ENCODE results near the gene CAMK1.

The CAMK1 gene

DNA sequence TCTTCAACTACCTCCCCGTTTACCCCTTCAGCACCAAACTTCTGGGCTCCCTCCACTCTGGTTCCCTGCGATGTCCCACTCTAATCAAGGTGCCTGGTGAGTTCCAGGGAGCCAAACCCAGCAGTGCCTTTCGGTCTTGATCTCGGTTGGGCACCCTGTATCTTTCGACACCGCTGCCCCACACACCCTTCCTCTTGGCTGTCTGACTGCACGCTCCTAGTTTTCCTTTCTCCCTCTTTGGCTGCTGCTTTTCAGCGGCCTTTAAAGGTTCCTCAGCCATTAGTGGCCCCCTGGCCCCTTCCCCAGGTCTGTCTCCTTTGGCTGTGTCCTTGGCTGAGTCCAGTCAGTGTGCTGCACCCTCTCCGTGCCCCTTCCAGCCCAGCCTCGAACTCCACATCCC, 41.1 kb upstream of the CAMK1 start:
- no peak for DNase-seq (ENCODE audit: low read depth)
- TF ChIP-seq MYC (IDR thresholded peaks at IDR 0.05; ENCODE audit: low read depth, low read length): no peak
- TF ChIP-seq, protein P1, sequence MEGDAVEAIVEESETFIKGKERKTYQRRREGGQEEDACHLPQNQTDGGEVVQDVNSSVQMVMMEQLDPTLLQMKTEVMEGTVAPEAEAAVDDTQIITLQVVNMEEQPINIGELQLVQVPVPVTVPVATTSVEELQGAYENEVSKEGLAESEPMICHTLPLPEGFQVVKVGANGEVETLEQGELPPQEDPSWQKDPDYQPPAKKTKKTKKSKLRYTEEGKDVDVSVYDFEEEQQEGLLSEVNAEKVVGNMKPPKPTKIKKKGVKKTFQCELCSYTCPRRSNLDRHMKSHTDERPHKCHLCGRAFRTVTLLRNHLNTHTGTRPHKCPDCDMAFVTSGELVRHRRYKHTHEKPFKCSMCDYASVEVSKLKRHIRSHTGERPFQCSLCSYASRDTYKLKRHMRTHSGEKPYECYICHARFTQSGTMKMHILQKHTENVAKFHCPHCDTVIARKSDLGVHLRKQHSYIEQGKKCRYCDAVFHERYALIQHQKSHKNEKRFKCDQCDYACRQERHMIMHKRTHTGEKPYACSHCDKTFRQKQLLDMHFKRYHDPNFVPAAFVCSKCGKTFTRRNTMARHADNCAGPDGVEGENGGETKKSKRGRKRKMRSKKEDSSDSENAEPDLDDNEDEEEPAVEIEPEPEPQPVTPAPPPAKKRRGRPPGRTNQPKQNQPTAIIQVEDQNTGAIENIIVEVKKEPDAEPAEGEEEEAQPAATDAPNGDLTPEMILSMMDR (IDR thresholded peaks at IDR 0.05; ENCODE audit: low read depth, low read length): no peak
- TF ChIP-seq, protein P2, sequence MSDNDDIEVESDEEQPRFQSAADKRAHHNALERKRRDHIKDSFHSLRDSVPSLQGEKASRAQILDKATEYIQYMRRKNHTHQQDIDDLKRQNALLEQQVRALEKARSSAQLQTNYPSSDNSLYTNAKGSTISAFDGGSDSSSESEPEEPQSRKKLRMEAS (IDR thresholded peaks at IDR 0.05; ENCODE audit: low read depth, low read length): no peak
- no peak for TF ChIP-seq POLR2A (IDR thresholded peaks at IDR 0.05; ENCODE audit: extremely low read depth, insufficient read length)
- H3K4me3 ChIP-seq (ENCODE audit: low read depth, low read length): no peak overlapping the region

DNA sequence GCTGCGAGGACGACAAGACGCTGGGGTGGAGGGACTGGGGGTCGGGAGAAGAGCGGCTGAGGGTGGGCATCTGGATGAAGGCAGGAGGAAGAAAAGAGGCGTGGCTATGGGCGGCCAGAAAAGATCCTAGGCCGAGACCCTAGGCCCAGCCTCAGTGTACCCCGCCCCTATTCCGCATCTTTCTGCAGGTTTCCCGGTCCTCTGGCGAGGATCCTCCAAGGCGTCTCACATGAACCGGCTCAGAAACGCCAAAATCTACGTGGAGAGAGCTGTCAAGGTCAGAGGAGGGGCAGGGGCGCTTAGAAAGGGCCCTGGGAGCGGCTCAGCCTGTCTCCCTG, 40.7 kb upstream of the CAMK1 start:
- DNase-seq (ENCODE audit: low read depth): no peak
- TF ChIP-seq, protein P1 (IDR thresholded peaks at IDR 0.05; ENCODE audit: low read depth, low read length): no peak
- TF ChIP-seq, protein P2 (IDR thresholded peaks at IDR 0.05; ENCODE audit: low read depth, low read length): no peak
- TF ChIP-seq POLR2A (IDR thresholded peaks at IDR 0.05; ENCODE audit: extremely low read depth, insufficient read length): no peak
- H3K4me3 ChIP-seq (ENCODE audit: low read depth, low read length): no peak overlapping the region

DNA sequence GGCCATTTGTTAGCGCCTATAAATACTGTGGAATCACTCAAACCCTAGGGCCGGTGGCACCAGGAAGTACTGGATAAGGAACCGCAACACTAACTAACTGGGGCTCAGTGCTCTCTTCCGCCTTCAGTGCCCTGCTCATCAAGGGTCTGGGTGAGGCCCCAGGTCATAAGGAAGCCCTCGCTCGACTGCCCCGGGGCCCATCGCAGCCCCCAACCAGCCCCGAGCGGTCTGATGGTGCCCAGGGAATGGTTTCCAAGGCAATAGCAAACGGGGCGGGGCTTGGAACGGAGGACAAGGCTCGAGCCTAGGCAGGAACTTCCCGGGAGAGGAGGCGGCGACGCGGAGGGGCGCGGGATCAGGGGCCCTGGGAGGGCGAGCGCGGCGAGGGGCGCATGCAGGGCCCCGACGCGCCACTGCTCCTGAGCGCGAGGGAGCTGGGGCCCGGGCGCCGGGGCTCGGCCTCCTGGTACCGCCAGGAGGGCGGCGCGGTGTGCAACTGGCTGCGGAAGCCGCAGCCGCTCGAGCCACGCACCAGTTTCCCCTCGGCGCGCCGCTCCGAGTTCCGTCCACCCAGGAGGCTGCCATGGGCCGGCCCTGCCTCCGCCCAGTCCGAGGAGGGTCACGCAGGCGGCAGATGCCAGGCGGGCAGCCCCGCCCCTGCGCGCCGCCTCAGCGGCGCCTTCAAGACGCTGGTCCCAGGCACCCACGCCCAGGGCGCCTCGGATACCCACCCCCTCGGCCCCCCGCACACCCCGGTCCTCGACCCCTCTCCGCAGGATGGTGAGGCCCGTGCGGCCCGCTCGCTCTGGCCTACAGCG, 40.1 kb upstream of the CAMK1 start, which contains the start of gene TTLL3:
TSS of gene TTLL3 (plus strand) at position 648 of the 818 bp plus-strand sequence. CDS start 400 bp downstream, outside the sequence.
- DNase-seq (ENCODE audit: low read depth): peak; percentile 50
- H3K4me3 ChIP-seq (ENCODE audit: low read depth, low read length): no peak within 1 kb of the TSS
- TF ChIP-seq MYC (IDR thresholded peaks at IDR 0.05; ENCODE audit: low read depth, low read length) (no peak), POLR2A (IDR thresholded peaks at IDR 0.05; ENCODE audit: extremely low read depth, insufficient read length) (no peak)
- TF ChIP-seq, protein P2 (IDR thresholded peaks at IDR 0.05; ENCODE audit: low read depth, low read length): no peak
- TF ChIP-seq, protein P1 (IDR thresholded peaks at IDR 0.05; ENCODE audit: low read depth, low read length): no peak

DNA sequence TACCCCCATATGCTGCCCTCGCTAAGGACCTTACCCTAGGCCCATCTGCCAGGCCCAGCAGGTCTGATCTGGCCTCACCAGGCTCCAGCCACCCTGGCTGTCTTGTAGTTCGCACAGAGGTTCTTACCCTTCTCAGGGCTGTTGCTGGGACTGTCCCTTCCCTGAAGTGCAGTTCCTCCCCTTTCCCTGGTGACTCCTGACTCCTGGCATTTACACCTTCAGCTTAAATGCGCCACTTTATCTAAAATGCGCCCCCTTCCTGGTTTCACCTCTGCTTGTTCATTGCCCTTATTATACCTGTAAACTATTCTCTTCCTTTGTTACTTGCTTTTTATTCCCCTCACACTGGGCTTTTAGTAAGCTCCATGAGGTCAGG, 39.5 kb upstream of the CAMK1 start:
- no peak overlapping the region for H3K4me3 ChIP-seq (ENCODE audit: low read depth, low read length)
- TF ChIP-seq POLR2A (IDR thresholded peaks at IDR 0.05; ENCODE audit: extremely low read depth, insufficient read length): no peak
- TF ChIP-seq, protein P2 (IDR thresholded peaks at IDR 0.05; ENCODE audit: low read depth, low read length): no peak
- no peak for DNase-seq (ENCODE audit: low read depth)

DNA sequence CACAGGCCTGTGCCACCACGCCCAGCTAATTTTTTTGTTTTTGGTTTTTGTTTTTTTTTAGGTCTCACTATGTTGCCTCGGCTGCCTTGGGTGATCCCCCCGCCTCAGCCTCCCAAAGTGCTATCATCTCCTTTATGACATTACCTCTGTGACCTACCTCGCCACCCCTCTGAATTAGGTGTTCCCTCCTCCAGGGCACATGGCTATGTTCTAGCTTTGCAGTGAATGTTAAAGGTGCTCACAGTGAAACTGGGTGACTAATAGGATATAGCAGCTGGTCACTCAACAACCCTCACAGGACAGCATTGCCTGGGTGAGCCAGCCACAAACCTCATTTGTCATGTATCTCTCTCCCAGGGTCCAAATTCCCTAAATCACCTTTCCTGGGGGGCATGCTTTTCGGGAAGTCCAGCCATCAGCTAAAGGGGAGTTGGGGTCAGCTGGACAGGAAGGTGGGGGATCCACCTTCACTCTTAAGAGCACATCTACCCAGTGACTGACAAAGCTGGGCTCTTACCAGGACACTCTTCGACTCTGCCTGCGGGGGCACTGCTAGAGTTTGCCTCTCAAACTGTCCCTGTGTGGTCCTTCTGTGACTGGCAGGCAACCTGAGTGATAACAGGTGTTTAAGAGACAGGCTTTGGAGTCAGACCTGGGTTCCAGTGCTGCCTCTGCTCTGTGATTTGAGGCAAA, 38.7 kb upstream of the CAMK1 start:
- TF ChIP-seq, protein P2 (IDR thresholded peaks at IDR 0.05; ENCODE audit: low read depth, low read length): no peak
- TF ChIP-seq POLR2A (IDR thresholded peaks at IDR 0.05; ENCODE audit: extremely low read depth, insufficient read length) (no peak), MYC (IDR thresholded peaks at IDR 0.05; ENCODE audit: low read depth, low read length) (no peak)
- TF ChIP-seq, protein P1 (IDR thresholded peaks at IDR 0.05; ENCODE audit: low read depth, low read length): peak; percentile 39
- H3K4me3 ChIP-seq (ENCODE audit: low read depth, low read length): no peak overlapping the region
- peak; percentile 56 for DNase-seq (ENCODE audit: low read depth)

DNA sequence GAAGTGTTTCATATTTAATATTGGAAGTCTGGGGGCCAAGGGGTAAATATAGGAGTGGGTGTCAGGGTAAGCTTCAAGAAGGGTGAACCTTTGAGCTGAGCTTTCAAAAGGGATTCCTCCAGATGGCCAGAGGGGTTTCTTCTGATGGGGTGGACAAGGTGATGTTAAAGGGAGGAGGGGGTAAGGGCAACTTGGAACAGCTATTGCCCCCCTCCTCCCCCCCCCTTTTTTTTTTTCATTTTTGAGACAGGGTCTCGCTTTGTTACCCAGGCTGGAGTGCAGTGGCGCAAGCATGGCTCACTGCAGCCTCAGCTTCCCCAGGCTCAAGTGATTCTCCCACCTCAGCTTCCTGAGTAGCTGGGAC, 38.2 kb upstream of the CAMK1 start:
- TF ChIP-seq MYC (IDR thresholded peaks at IDR 0.05; ENCODE audit: low read depth, low read length): no peak
- TF ChIP-seq, protein P1 (IDR thresholded peaks at IDR 0.05; ENCODE audit: low read depth, low read length): no peak
- TF ChIP-seq POLR2A (IDR thresholded peaks at IDR 0.05; ENCODE audit: extremely low read depth, insufficient read length): no peak
- TF ChIP-seq, protein P2 (IDR thresholded peaks at IDR 0.05; ENCODE audit: low read depth, low read length): no peak
- DNase-seq (ENCODE audit: low read depth): no peak
- no peak overlapping the region for H3K4me3 ChIP-seq (ENCODE audit: low read depth, low read length)
